ENCODE measurements around the gene CFAP73.
"Not testable (repeated sequence)": the region's sequence is repeated elsewhere in the genome, so short reads cannot be mapped to it uniquely, and the experiment has no call there.

The CFAP73 gene

DNA sequence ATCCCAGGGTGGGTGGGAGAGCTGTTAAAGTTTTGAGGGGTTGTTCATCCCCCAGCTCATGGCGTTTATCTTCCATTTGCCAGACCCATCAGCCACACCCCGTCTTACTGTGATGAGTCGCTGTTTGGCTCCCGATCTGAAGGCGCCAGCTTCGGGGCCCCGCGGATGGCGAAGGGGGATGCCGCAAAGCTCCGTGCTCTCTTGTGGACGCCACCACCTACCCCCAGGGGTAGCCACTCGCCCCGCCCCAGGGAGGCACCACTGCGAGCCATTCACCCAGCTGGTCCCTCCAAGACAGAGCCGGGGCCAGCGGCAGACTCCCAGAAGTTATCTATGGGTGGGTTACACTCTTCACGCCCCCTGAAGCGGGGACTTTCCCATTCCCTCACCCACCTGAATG lies 41.7 kb downstream of the CFAP73 start:
- TF ChIP-seq ZNF274 (IDR thresholded peaks at IDR 0.05; ENCODE audit: low read depth, low read length) = no peak
- no peak overlapping the region for H3K4me3 ChIP-seq (ENCODE audit: low read length)

DNA sequence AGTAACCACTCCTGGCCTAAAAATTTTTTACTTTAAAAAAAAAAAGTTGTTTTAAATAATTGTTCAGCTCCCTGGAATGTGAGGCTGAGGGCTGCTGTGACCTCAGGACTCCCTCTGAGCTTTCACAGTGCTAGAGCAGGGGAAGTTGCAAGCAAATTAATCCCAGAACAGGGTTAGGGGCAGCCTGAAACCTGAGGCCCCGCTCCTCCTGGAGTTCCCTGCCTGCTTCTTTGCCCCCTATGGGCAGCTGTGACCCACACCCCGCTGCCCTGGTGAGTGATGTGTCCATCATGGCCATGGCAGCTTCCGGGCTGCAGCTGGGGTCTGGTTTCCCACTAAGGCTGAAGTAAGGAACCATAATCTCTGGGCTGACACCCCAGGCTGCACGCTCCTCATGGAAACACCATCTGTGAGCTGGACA lies 45.5 kb downstream of the CFAP73 start:
- no peak overlapping the region for H3K4me3 ChIP-seq (ENCODE audit: low read length)
- TF ChIP-seq ZNF274 (IDR thresholded peaks at IDR 0.05; ENCODE audit: low read depth, low read length) = no peak

GRCh38 chr12:113195598-113195997 lies 46.1 kb downstream of the CFAP73 start:
- no peak for TF ChIP-seq ZNF274 (IDR thresholded peaks at IDR 0.05; ENCODE audit: low read depth, low read length)

GRCh38 chr12:113196582-113196981 lies 47.1 kb downstream of the CFAP73 start:
- no peak for TF ChIP-seq ZNF274 (IDR thresholded peaks at IDR 0.05; ENCODE audit: low read depth, low read length)
- H3K4me3 ChIP-seq (ENCODE audit: low read length) = no peak overlapping the region

More at GRCh38 chr12:113195598-113195997, 46.1 kb downstream of the CFAP73 start:
- H3K4me3 ChIP-seq (ENCODE audit: low read length) = no peak overlapping the region

- TF ChIP-seq ZNF274 (IDR thresholded peaks at IDR 0.05; ENCODE audit: low read depth, low read length) = no peak
- no peak overlapping the region for H3K4me3 ChIP-seq (ENCODE audit: low read length)
Measured at GRCh38 chr12:113196990-113197389, 47.5 kb downstream of the CFAP73 start.

GRCh38 chr12:113197518-113198077 lies 48.1 kb downstream of the CFAP73 start:
- no peak overlapping the region for H3K4me3 ChIP-seq (ENCODE audit: low read length)
- no peak for TF ChIP-seq ZNF274 (IDR thresholded peaks at IDR 0.05; ENCODE audit: low read depth, low read length)

- no peak for TF ChIP-seq ZNF274 (IDR thresholded peaks at IDR 0.05; ENCODE audit: low read depth, low read length)
- no peak overlapping the region for H3K4me3 ChIP-seq (ENCODE audit: low read length)
Measured at GRCh38 chr12:113198296-113198695, 48.8 kb downstream of the CFAP73 start.

GRCh38 chr12:113200021-113200797 lies 50.7 kb downstream of the CFAP73 start:
- H3K4me3 ChIP-seq (ENCODE audit: low read length) = no peak overlapping the region
- TF ChIP-seq ZNF274 (IDR thresholded peaks at IDR 0.05; ENCODE audit: low read depth, low read length) = no peak

GRCh38 chr12:113201187-113202177 lies 52.0 kb downstream of the CFAP73 start:
- TF ChIP-seq ZNF274 (IDR thresholded peaks at IDR 0.05; ENCODE audit: low read depth, low read length) = no peak
- no peak overlapping the region for H3K4me3 ChIP-seq (ENCODE audit: low read length)

- TF ChIP-seq ZNF274 (IDR thresholded peaks at IDR 0.05; ENCODE audit: low read depth, low read length) = no peak
- no peak overlapping the region for H3K4me3 ChIP-seq (ENCODE audit: low read length)
Measured at GRCh38 chr12:113202300-113203075, 53.0 kb downstream of the CFAP73 start.

DNA sequence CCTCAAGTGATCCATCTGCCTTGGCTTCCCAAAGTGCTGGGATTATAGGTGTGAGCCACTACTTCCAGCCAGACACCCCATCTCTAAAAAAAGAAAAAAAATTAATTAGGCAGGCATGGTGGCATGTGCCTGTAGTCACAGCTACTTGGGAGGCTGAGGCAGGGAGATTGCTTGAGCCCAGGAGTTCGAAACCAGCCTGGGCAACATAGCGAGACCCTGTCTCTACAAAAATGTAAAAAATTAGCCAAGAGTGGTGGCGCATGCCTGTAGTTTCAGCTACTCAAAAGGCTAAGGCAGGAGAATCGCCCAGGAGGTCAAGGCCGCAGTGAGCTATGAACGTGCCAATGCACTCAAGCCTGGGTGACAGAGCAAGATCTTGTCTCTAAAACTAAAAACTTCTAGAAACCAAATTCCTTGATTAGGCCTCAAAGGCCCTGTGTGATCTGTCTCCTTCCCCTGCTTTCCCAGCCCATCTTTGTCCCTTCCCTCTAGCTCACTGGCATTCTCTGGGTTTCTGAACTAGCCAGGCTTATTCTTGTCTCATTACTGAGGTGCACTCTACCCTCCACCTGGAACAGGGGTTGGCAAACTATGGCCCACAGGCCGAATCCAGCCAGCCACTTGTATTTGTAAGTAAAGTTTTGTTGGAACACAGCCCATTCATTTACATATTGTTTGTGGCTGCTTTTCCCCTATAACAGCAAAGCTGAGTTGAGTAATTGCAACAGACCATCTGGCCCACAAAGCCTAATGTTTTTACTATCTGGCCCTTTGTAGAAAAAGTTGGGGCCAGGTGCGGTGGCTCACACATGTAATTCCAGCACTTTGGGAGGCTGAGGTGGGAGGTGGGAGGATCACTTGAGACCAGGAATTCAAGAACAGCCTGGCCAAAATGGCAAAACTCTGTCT lies 54.6 kb downstream of the CFAP73 start:
- TF ChIP-seq ZNF274 (IDR thresholded peaks at IDR 0.05; ENCODE audit: low read depth, low read length) = no peak
- no peak overlapping the region for H3K4me3 ChIP-seq (ENCODE audit: low read length)

DNA sequence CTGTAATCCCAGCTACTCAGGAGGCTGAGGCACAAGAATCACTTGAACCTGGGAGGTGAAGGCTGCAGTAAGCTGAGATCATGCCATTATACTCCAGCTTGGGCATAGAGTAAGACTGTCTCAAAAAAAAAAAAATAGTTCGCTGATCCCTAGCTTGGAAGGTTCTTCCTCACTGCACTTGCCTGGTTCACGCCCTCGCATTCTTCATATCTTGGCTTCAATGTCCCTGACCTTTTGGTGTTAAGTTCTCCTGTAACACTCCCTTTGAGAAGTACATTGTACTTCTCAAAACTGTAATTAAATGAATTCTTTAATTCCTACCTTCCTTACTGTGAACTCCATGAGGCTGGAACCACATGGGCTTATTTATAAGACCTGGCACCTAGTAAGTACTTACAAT lies 55.3 kb downstream of the CFAP73 start:
- H3K4me3 ChIP-seq (ENCODE audit: low read length) = no peak overlapping the region
- TF ChIP-seq ZNF274 (IDR thresholded peaks at IDR 0.05; ENCODE audit: low read depth, low read length) = no peak

- not testable (repeated sequence) for H3K4me3 ChIP-seq (ENCODE audit: low read length)
Measured at GRCh38 chr12:113206802-113207201, 57.3 kb downstream of the CFAP73 start.
